T-helper 1 cell treated with Interleukin-12 subunit alpha and Interleukin-12 subunit beta and Interleukin-4 antibody, amounts not matched to agents 30 ng/mL and 1 ng/mL, for 36 hours (primary cell): ENCODE data around the gene SDR9C7. TPM values are rescaled to one million over a fixed set of nuclear protein-coding genes. Genes with fewer than 3 reads are reported as not detected.

Experiments
- intact Hi-C: fragments of 100-400 bp; cut with micrococcal nuclease; formaldehyde crosslinking; loops from one replicate; pipeline ENCODE4 v1.15.1; 2024
- total RNA-seq: library from RNA; stranded (reverse); gene quantifications from 2 replicates; pipeline ENCODE4 v1.2.3, GENCODE V29; 2022

The SDR9C7 gene
- total RNA-seq, 1 donor from 2014 or later: not detected

DNA sequence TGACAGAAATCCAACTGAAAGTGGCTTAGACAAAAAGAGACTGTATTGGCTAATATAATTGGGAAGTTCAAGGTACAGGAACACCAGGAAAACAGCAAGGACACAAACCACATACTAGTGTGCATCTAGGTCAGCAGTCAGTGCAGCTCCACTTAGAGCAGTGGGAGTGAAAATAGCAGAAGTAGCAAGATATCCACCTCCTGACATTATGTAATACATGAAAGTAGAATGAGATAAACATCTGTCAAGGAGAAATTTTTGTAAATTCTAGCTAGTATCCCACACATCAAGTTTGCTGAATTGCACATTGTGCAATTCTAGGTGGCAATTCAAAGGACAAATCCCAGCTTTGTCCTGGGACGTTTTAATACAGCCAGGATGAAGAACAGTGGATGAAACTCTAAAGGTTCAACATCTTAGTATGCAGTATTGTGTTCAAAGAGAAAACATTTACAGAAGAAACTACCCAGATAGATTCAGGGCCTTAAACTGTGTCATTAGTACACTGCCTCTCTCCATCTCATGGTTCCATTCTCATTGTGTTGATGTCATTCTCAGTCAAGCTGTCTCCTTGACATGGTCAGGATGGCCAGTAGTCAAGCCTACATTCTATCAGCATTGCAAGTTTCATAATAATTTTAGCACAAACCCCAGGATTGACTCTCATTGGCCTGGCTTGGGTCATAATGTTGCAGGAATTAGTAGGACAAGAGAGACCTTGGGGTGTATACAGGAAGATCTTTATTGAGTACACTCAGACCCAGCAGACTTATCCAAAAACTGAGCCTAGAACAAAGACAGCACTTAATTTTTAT, 56.8 kb downstream of the SDR9C7 start:
- intact Hi-C loops: no loop called here

DNA sequence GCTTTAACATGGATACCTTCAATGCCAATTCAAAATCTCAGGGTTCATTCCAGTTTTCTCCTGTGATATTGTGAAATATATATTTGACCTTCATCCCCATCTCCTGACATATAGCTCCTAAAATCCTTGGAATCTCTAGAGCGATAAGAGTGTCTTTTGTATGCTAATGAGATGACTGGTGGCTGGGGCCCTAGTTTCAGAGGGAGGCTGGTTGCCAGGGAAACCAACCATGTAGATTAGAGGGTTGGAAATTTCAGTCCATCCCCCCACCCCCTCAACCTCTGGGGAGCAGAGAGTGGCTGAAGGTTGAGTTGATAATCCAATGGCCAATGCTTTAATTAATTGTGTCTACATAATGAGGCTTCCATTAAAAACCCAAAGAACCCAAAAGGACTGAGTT, 59.4 kb downstream of the SDR9C7 start:
- intact Hi-C loops: no loop called here

DNA sequence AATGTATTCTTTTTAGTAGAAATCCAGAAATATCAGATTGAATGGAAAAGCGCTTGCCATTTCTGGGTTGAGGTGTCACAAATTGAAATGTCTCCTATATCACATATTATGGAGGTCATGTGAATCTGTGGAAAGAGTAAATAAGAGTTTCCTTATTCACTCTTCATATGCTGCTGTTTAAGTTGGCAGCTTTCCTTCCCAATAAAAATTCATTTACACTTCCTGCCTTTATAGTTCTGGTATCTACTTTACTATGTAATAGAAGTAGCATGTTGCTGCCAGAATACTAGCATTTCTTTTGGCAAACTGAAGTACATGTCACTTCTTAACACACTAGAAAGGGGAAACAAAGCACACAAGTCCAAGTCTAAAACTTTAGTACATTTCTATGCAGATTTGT, 60.8 kb downstream of the SDR9C7 start:
- intact Hi-C loops: no loop called here

Other genes starting within 250 kb of the SDR9C7 start
- 190 and 195 TPM in 2 replicates for gene PTGES3, start 246.1 kb downstream of the SDR9C7 start, total RNA-seq
- gene NACA, start 209.1 kb downstream of the SDR9C7 start, total RNA-seq: 717 TPM in 2 replicates
- gene PRIM1, start 182.1 kb downstream of the SDR9C7 start, total RNA-seq: 39.1 and 39.2 TPM in 2 replicates
- gene HSD17B6, start 171.1 kb downstream of the SDR9C7 start, total RNA-seq: 1.3 TPM in 2 replicates
- 0.41 and 0.47 TPM in 2 replicates for gene RDH16, start 23.2 kb upstream of the SDR9C7 start, total RNA-seq
- gene ZBTB39, start 72.1 kb upstream of the SDR9C7 start, total RNA-seq: 9.7 and 10.0 TPM in 2 replicates
- 0.39 TPM in 1 of 2 replicates, not detected in the other for gene TAC3, start 82.1 kb upstream of the SDR9C7 start, total RNA-seq
- gene MYO1A, start 115.7 kb upstream of the SDR9C7 start, total RNA-seq: 1.4 and 1.5 TPM in 2 replicates
- 40.0 and 45.4 TPM in 2 replicates for gene NEMP1, start 144.4 kb upstream of the SDR9C7 start, total RNA-seq
- gene NAB2, start 154.7 kb upstream of the SDR9C7 start, total RNA-seq: 12.3 and 14.4 TPM in 2 replicates
- 165 and 178 TPM in 2 replicates for gene STAT6, start 177.0 kb upstream of the SDR9C7 start, total RNA-seq
- gene LRP1, start 194.1 kb upstream of the SDR9C7 start, total RNA-seq: 0.86 and 1.1 TPM in 2 replicates
- gene LRP1-AS, start 213.2 kb upstream of the SDR9C7 start, total RNA-seq: not detected in 2 replicates